OCI-LY1 (cell line): ENCODE measurements around the gene DTX1.

Experiments
- H2AFZ ChIP-seq: fragments of 200-600 bp; sonication (generic), shearing (Covaris generic); 2 replicates; pipeline ENCODE4 v1.6.0; 2014; ENCODE audit warnings: antibody characterized with exemption, mild to moderate bottlenecking, low read length
- H3F3A ChIP-seq: fragments of 200-600 bp; sonication (generic), shearing (Covaris generic); 2 replicates; pipeline ENCODE4 v1.6.0; 2014; ENCODE audit warnings: mild to moderate bottlenecking, antibody characterized with exemption, low read length, moderate library complexity; ENCODE audit not compliant: insufficient read depth
- H3K27ac ChIP-seq: fragments of 200-600 bp; sonication (generic); 2 replicates; pipeline ENCODE4 v1.5.1; 2014; ENCODE audit warnings: low read length, mixed run types, mild to moderate bottlenecking, low read depth; ENCODE audit not compliant: poor library complexity, severe bottlenecking
- H3K27me3 ChIP-seq: fragments of 200-600 bp; sonication (generic); 2 replicates; pipeline ENCODE4 v1.6.0; 2014; ENCODE audit warnings: antibody characterized with exemption, mild to moderate bottlenecking, low read length, moderate library complexity; ENCODE audit not compliant: insufficient read depth
- H3K36me3 ChIP-seq: fragments of 200-600 bp; sonication (generic); 2 replicates; pipeline ENCODE4 v1.6.1; 2014; ENCODE audit warnings: mild to moderate bottlenecking, antibody characterized with exemption, low read length, moderate library complexity, mixed read lengths; ENCODE audit not compliant: insufficient read depth
- H3K4me1 ChIP-seq: fragments of 200-600 bp; sonication (generic); 2 replicates; pipeline ENCODE4 v1.5.1; 2014; ENCODE audit warnings: mild to moderate bottlenecking, low read length, moderate library complexity; ENCODE audit not compliant: insufficient read depth, severe bottlenecking
- H3K4me2 ChIP-seq: fragments of 200-600 bp; sonication (generic), shearing (Covaris generic); 2 replicates; pipeline ENCODE4 v1.6.1; 2014; ENCODE audit warnings: low read length
- H3K4me3 ChIP-seq: fragments of 200-600 bp; sonication (generic); 2 replicates; pipeline ENCODE4 v1.5.1; 2014; ENCODE audit warnings: low read length, low read depth, mild to moderate bottlenecking, mixed read lengths; ENCODE audit not compliant: poor library complexity, severe bottlenecking
- H3K79me2 ChIP-seq: fragments of 200-600 bp; shearing (Covaris generic); 2 replicates; pipeline ENCODE4 v1.6.1; 2016; ENCODE audit warnings: mixed run types, low read length, mixed read lengths; ENCODE audit not compliant: insufficient read depth
- H3K9ac ChIP-seq: fragments of 200-600 bp; sonication (generic), shearing (Covaris generic); 2 replicates; pipeline ENCODE4 v1.6.1; 2014; ENCODE audit warnings: mild to moderate bottlenecking, low read length, mixed read lengths
- H3K9me2 ChIP-seq: fragments of 200-600 bp; sonication (generic), shearing (Covaris generic); 2 replicates; pipeline ENCODE4 v1.6.1; 2014; ENCODE audit warnings: low read depth, mild to moderate bottlenecking, low read length, mixed read lengths
- H3K9me3 ChIP-seq: fragments of 200-600 bp; shearing (Covaris generic); 2 replicates; pipeline ENCODE4 v1.6.1; 2014; ENCODE audit warnings: low read length, mixed read lengths
- H4K20me1 ChIP-seq: fragments of 200-600 bp; sonication (generic), shearing (Covaris generic); 2 replicates; pipeline ENCODE4 v1.6.0; 2016; ENCODE audit warnings: mild to moderate bottlenecking, low read length; ENCODE audit not compliant: insufficient read depth
- EZH2 ChIP-seq: fragments of 200-600 bp; sonication (generic), shearing (Covaris generic); IDR thresholded peaks from 2 replicates; pipeline ENCODE4 v1.8.0; 2017; ENCODE audit warnings: borderline replicate concordance, mixed run types, mild to moderate bottlenecking, antibody characterized with exemption, low read length, moderate library complexity, mixed read lengths
- TF ChIP-seq, protein P1 (sequence below): fragments of 200-600 bp; sonication (generic), shearing (Covaris generic); IDR thresholded peaks from 2 replicates; pipeline ENCODE4 v1.5.1; 2017; ENCODE audit warnings: mild to moderate bottlenecking, antibody characterized with exemption, low read length, moderate library complexity, mixed read lengths

The DTX1 gene

GRCh38 chr12:113067987-113068935 lies 11.7 kb downstream of the DTX1 start:
- H3K9me2 ChIP-seq, result no peaks in the 10 kb centered on the region
- H3K9ac ChIP-seq, result peak overlapping the region; percentile 66
- H3K4me3 ChIP-seq, result peak overlapping the region; percentile 39
- peaks cover 21% of the 10 kb centered on the region; the same call in 1 of the 2 replicates for H3F3A ChIP-seq
- H3K79me2 ChIP-seq, result peaks cover 29% of the 10 kb centered on the region
- peak overlapping the region; percentile 99 for H3K27ac ChIP-seq
- TF ChIP-seq, protein P1, sequence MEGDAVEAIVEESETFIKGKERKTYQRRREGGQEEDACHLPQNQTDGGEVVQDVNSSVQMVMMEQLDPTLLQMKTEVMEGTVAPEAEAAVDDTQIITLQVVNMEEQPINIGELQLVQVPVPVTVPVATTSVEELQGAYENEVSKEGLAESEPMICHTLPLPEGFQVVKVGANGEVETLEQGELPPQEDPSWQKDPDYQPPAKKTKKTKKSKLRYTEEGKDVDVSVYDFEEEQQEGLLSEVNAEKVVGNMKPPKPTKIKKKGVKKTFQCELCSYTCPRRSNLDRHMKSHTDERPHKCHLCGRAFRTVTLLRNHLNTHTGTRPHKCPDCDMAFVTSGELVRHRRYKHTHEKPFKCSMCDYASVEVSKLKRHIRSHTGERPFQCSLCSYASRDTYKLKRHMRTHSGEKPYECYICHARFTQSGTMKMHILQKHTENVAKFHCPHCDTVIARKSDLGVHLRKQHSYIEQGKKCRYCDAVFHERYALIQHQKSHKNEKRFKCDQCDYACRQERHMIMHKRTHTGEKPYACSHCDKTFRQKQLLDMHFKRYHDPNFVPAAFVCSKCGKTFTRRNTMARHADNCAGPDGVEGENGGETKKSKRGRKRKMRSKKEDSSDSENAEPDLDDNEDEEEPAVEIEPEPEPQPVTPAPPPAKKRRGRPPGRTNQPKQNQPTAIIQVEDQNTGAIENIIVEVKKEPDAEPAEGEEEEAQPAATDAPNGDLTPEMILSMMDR, result no peak
- peaks cover 100% of the 10 kb centered on the region for H3K4me1 ChIP-seq
- no peaks in the 10 kb centered on the region for H4K20me1 ChIP-seq
- peaks cover 95% of the 10 kb centered on the region; the same call in 1 of the 2 replicates for H3K36me3 ChIP-seq
- H3K9me3 ChIP-seq, result no peaks in the 10 kb centered on the region
- peak overlapping the region; percentile 68 for H3K4me2 ChIP-seq
- H3K27me3 ChIP-seq, result no peaks in the 10 kb centered on the region
- no peak overlapping the region for H2AFZ ChIP-seq

- TF ChIP-seq EZH2, result no peak
- TF ChIP-seq, protein P1, result no peak
- Histone ChIP-seq H3K27ac (peak overlapping the region; percentile 99), H3K79me2 (peaks cover 20% of the 10 kb centered on the region), H3K9me2 (no peaks in the 10 kb centered on the region), H3F3A (peaks cover 27% of the 10 kb centered on the region), H4K20me1 (no peaks in the 10 kb centered on the region), H3K27me3 (no peaks in the 10 kb centered on the region), H2AFZ (no peak overlapping the region), H3K4me1 (peaks cover 100% of the 10 kb centered on the region), H3K4me3 (peak overlapping the region; percentile 25), H3K9me3 (no peaks in the 10 kb centered on the region), H3K9ac (peak overlapping the region; percentile 66), H3K36me3 (peaks cover 91% of the 10 kb centered on the region; the same call in 1 of the 2 replicates), H3K4me2 (peak overlapping the region; percentile 68)
Measured at GRCh38 chr12:113069149-113069548, 12.6 kb downstream of the DTX1 start.

GRCh38 chr12:113069751-113070116 lies 13.2 kb downstream of the DTX1 start:
- TF ChIP-seq, protein P1, result no peak
- no peak for TF ChIP-seq EZH2
- Histone ChIP-seq H3F3A (peaks cover 28% of the 10 kb centered on the region), H3K4me1 (peaks cover 100% of the 10 kb centered on the region), H4K20me1 (no peaks in the 10 kb centered on the region), H3K79me2 (peaks cover 14% of the 10 kb centered on the region; the same call in 1 of the 2 replicates), H2AFZ (no peak overlapping the region), H3K4me2 (peak overlapping the region; percentile 68), H3K9ac (peak overlapping the region; percentile 66), H3K9me2 (no peaks in the 10 kb centered on the region), H3K4me3 (peak overlapping the region; percentile 25), H3K27ac (peak overlapping the region; percentile 99), H3K27me3 (no peaks in the 10 kb centered on the region), H3K9me3 (no peaks in the 10 kb centered on the region), H3K36me3 (peaks cover 85% of the 10 kb centered on the region; the same call in 1 of the 2 replicates)
